HG03439 (cell line): ENCODE measurements around the gene MMP23B.

ENCODE experiments used
- ATAC-seq: cut with Tn5 transposase; IDR thresholded peaks from one replicate; pipeline ENCODE4 v1.9.1; 2021; ENCODE audit warnings: mild to moderate bottlenecking, moderate library complexity; ENCODE audit not compliant: unreplicated experiment

The MMP23B gene

DNA sequence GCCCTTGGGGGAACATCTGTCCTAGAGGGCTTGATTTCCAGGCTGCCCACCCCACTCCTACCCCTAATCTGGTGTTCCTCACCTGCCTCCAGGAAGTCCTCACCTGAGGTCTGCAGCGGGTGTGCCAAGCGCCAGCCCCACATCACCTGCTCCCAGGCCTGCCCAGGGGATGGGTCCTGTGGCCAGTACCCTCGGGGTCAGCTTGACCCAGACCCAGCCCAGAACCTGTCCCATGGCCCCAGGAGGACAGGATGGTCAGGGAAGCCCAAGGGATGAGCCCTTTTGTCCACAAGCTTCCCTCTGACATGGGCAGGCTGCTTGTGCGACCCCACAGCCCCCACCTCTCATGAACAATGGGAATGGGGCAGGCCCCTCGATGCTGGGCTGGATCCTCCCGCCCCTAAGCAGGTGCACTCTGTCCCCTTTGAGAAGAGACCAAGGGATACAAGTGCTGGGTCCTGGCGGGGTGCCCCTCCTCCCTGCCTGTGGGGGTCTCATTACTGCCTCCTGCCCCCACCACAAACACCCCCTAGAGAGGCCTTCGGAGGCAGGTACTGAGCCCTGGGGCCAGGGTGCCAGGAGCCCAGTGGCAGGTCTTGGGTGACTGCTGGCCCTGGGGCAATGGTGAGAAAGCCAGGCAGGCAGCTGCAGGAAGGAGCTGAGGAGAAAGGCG, 13.4 kb upstream of the MMP23B start:
- ATAC-seq: no peak

DNA sequence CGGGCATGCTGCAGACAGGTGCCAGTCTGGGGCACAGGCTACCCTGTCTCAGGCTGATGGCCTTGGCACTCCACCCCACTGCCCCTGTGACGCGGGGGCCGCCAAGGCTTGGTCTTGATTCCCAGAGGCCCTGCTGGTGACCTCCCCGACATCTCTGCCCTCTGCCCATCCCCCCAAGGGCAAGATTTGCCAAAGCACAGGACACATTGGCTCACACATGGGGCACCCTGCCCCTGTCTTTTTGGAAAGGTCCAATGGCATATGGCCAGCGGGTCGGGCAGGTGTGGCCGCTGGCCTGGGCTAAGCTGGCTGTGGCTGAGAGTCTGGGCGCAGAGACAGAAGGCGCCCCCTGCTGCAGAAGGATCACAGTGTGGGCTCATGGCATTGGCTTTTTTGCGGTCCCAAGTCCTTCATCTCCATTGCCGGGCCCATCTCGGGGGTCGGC, 12.0 kb upstream of the MMP23B start:
- no peak for ATAC-seq

DNA sequence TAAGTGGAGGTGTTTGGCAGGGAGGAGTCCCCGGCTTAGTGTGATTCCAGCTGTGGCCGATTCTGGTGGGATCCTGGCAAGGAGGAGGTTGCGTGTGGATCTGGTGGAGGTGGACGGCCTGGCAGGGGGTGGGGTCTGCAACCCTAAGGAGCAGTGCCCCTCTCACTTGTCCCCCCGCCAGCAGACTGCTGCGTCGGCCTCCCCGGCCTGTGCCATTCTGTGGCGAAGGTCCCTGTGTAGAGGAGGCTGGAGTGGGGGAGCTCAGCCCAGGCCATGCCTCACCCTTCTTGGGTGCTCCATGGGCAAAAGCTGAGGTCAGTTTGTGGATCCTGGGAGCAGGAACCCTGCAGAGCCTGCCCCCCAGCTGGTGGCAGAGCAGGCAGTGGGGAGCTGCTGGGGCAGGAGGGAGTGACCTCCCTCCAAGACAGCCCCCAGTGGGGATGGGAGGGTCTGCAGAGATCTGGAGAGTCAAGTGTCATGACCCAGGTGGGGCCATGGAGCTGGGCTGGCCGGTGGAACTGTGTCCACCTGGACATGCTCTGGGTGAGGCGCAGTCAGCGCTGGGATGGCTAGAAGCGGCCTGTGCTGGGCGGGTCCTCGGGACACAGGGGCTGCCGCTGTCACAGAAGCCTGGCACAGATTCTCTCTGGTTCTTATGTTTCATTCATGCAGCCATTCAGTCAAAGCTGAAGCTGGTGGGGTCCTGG, 11.4 kb upstream of the MMP23B start:
- ATAC-seq: no peak

DNA sequence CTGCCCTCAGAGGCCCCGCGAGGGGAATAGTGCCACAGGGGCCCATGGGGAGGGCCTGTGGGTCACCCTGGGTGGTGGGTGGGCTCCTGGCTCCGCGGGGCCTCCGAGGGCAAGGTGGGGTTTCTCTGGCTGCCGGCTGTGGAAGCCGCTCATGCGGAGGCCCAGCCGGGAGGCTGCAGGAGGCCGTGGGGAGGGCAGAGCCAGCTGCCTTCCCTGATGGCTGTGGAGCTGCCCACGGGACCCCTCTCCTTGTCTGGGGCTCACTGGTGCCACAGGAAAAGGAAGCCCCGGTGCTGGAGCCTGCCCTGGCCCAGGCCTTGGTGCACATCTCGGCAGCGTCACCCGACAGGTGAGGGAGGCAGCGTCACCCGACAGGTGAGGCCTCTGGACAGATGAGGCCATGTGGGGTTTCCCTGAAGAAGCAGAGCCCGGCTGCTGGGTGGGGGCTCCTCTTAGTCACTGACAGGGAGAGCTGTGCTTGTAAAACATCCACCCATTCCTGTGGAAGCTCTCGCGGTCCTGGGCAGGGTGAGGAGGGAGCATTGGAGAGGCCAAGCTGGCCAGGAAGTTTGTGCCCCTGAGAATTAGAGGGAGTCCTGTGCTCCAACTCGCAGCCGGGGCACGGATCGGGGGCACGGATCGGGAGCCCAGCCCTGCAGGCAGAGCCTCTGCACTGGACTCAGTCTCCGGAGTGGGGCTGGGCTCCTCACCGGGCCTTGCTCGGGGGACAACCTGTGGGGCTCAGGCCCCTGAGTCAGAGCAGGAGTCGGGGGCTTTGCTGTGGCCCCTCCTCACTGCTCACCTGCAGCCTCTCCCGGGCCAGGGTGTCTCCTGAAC, 10.6 kb upstream of the MMP23B start:
- ATAC-seq: no peak

DNA sequence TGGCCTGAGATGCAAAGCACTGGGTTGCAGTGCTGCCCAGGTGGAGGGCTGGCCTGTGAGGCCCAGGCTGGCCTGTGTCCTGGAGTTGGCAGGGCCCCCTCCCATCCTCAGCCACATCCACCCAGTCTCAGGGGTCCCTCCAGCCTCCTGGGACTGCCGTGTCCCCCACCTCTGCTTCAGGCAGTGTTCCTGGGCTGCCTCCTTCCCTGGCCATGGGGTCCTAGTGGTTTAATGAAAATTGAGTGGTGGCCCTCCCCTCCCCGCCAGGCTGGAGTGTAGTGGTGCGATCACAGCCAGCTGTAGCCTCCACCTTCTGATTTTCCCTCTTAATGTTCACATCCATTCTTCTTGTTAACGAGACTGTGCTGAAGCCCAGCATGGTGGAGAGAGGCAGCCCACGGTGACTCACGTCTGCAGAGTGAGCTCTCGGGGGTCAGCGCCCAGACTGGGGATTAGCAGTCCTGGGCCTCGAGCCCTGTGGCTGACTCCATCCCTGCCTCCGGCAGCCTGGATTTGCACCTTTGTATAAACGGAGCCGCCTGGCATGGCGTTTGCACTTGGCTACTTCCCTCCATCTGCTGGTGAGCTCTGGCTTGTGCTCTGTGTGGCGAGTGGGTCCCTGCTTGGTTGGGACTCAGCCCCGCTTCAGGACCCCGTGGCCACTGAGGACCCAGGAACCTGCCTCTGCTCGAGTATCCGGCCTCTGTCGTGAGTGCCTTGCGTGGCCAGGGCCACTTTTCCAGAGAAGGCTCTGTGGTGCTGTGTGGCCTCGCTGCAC, 9.8 kb upstream of the MMP23B start:
- ATAC-seq: no peak

DNA sequence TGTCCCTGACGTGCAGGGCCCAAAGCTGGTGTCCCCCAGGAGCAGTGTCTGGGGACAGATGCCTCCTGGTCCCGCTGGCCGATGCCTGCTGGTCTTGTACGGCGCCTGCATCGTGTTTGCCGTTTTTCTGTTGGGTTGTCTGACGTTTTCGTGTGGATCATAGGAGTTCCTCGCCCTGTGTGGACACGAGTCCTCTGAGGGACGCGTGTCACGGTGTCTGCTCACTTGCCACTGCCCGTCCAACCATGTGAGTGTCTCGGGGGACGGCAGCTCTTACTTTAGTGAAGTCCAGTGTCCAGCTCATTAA, 9.2 kb upstream of the MMP23B start:
- ATAC-seq: no peak

DNA sequence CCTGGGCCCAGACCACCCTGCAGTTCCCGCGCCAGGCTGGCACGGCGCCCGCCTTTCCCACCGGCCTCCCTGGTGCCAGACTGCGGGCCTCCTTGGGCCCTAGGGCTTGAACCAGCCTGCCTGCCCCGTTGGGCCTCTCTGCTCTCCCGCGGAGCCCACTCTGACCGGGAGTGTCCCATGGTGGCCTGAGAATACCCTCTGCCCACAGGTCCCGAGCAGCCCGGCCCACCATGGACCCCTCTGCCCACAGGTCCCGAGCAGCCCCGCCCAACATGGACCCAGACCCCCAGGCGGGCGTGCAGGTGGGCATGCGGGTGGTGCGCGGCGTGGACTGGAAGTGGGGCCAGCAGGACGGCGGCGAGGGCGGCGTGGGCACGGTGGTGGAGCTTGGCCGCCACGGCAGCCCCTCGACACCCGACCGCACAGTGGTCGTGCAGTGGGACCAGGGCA, 8.8 kb upstream of the MMP23B start:
- ATAC-seq: no peak

DNA sequence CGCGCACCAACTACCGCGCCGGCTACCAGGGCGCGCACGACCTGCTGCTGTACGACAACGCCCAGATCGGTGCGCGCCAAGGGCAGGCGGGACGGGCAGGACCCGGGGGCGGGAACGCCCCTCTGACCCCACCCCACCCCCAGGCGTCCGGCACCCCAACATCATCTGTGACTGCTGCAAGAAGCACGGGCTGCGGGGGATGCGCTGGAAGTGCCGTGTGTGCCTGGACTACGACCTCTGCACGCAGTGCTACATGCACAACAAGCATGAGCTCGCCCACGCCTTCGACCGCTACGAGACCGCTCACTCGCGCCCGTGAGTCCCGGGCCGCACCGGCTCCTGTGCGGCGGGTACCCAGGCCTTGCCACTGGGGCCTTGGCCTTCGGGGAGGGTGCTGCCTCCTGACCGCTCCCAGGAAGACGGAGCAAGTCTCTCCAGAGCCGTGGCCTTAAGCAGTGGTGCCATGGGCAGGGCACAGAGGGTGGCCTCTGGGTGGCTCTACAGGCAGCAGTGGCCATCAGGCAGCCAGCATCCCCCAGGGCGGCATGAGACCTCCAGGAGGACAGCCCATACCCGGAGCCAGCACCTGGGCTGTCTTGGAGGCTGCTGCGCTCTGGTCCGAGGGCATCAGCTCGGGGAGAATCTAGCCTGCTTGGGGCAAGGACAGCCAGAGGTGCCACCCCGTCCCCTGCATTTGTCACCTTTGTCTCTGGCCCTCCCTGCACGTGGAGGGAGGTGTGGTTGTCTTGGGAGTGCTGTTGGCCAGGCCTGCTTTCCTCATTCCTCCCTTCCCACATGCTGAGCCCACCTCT, 8.1 kb upstream of the MMP23B start:
- no peak for ATAC-seq

DNA sequence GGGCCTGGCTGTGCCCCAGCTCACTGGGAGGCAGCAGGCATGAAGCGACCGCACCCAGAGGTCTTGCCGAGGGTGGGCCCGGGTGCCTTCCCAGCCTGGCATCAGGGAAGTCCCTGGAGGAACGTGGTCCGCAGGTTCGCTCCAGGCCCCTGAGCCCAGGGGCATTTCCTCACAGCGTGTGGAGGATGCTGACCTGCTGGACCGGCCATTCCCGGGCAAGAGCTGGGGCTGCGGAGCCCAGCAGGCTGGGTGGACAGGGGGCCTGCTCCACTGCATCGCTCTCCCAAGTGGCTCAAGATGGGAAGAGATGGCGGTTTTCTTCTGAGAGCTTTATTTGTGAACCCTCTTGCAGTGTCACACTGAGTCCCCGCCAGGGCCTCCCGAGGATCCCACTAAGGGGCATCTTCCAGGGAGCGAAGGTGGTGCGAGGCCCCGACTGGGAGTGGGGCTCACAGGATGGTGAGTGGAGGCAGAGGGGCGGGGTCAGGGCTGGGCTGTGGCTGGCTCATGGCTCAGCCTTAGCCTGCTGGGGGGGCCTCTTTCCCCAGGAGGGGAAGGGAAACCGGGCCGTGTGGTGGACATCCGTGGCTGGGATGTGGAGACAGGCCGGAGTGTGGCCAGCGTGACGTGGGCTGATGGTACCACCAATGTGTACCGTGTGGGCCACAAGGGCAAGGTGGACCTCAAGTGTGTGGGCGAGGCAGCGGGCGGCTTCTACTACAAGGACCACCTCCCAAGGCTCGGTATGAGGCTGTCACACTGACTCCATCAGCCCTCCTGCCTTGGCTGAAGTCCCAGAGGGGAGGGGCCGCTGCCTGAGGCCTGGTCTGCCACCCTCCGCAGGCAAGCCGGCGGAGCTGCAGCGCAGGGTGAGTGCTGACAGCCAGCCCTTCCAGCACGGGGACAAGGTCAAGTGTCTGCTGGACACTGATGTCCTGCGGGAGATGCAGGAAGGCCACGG, 7.2 kb upstream of the MMP23B start:
- no peak for ATAC-seq

DNA sequence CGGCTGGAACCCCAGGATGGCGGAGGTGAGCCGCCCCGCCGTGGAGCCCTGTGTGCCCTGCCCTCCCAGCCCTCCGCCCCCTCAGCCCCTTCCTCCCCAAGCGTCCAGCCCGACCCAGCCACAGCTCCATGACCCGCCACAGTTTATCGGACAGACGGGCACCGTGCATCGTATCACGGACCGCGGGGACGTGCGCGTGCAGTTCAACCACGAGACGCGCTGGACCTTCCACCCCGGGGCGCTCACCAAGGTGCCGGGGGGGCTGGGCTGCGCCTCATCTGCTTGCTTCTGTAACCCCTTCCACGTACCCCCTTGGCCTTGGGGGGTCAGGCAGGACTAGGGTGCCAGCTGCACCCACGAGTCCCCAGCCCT, 6.6 kb upstream of the MMP23B start:
- no peak for ATAC-seq

DNA sequence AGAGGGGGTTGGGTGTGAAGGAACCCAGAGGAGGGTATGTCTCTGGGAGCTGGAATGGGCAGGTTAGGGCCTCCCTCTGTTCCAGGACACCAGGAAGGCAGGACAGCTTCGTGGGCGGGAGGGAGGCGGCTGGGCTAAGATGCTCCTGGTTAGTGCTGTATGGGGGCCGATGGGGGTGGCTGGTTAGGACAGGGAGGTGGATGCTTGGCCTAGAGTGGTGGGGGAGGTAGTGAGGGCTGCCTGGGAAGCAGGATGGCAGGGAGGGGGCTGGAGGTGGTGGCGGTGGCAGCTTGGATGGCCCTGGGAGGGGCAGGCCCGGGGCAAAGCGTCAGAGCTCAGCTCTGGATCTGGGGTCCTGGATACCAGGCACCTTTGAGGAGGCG, 6.2 kb upstream of the MMP23B start:
- no peak for ATAC-seq

DNA sequence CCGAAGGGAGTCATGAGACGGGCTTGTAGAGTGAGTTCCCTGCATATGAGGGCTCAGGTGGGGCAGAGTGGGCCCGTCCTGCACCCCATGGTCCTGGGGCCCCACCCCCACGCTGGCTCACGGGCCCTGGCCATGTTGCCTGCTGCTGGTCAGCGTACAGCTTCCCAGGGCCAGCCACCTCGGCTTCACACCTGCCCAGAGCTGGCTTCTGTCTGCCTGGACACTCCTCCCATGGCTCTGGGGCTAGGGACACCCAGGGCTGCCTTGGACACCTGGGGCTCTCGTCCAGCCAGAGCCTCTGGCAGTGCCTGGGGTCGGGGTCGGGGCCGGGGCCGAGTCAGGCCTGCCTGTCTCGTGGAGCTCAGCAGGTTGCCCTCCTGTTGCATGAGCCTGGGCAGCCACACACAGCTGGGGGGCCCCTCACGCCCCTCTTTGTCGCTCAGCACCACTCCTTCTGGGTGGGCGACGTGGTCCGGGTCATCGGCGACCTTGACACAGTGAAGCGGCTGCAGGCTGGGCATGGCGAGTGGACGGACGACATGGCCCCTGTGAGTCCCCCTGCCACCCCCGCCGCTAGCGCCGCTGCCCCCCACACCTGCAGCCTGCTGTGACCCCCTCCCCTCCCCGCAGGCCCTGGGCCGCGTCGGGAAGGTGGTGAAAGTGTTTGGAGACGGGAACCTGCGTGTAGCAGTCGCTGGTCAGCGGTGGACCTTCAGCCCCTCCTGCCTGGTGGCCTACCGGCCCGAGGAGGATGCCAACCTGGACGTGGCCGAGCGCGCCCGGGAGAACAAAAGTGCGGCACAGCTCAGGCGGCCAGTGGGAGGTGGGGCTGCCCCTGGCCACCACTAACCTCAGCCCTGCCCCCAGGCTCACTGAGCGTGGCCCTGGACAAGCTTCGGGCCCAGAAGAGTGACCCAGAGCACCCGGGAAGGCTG, 5.5 kb upstream of the MMP23B start:
- ATAC-seq: no peak

DNA sequence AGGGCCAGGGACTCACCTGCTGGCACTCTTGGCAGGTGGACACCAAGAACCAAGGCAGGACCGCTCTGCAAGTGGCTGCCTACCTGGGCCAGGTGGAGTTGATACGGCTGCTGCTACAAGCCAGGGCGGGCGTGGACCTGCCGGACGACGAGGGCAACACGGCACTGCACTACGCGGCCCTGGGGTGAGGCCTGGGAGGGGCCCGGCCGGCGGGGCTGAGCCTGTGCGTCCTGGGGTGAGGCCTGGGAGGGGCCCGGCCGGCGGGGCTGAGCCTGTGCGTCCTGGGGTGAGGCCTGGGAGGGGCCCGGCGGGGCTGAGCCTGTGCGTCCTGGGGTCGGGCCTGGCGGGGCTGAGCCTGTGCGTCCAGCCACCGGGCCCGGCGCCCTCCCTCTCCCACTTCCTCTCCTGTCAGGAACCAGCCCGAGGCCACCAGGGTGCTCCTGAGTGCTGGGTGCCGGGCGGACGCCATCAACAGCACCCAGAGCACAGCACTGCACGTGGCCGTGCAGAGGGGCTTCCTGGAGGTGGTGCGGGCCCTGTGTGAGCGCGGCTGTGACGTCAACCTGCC, 4.6 kb upstream of the MMP23B start:
- no peak for ATAC-seq

DNA sequence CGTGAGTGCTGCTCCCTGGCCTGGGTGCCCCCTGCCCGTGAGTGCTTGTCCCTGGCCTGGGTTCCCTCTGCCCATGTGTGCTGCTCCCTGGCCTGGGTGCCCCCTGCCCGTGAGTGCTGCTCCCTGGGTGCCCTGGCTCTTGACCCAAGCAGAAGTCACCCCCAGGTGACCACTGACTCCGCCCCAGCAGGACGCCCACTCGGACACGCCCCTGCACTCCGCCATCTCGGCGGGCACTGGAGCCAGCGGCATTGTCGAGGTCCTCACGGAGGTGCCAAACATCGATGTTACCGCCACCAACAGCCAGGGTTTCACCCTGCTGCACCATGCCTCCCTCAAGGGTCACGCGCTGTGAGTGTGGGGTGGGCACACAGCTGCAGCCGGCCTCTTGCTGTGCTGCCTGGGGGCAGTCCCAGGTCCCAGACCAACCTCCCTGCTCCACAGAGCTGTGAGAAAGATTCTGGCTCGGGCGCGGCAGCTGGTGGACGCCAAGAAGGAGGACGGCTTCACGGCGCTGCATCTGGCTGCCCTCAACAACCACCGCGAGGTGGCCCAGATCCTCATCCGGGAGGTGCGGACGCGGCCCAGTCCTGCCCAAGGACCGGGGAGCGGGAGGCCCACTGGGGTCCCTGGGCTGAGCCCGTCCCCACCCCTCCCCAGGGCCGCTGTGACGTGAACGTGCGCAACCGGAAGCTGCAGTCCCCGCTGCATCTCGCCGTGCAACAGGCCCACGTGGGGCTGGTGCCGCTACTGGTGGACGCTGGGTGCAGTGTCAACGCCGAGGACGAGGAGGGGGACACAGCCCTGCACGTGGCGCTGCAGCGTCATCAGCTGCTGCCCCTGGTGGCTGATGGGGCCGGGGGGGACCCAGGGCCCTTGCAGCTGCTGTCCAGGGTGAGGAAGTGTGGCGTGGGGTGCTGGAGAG, 3.9 kb upstream of the MMP23B start:
- ATAC-seq: no peak

DNA sequence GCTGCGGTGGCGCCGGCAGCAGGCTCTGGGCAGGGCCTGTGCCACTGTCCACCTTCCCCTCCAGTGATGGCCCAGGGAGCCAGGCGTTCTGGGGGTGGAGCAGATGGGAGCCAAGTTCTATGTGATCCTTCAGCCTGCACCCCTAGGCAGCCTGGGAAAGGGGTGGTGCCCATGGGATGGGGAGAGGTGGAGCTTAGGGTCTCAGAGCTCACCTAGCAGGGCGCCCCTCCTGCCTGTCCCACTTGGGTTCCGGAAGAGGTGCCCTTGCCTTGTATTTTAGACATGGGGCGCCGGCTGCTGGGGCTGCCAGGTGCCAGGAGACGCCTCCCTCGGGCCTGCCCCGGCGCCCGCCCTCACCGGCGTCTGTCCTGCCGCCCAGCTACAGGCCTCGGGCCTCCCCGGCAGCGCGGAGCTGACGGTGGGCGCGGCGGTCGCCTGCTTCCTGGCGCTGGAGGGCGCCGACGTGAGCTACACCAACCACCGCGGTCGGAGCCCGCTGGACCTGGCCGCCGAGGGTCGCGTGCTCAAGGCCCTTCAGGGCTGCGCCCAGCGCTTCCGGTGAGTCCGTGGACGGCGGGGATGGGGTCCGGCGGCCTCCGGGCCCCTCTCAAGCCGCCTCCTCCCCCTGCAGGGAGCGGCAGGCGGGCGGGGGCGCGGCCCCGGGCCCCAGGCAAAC, 3.1 kb upstream of the MMP23B start:
- no peak for ATAC-seq
